Keratinocyte (primary cell): ENCODE results near the gene MAGOHB.

Experiments
- CTCF ChIP-seq, 3 experiments: IDR thresholded peaks in 1 of 3; conservative IDR thresholded peaks in 1 of 3; optimal IDR thresholded peaks in 1 of 3; 2 replicates in 2 of 3; 3 replicates in 1 of 3; pipeline versions ENCODE3 to v1.5.1; 2011; ENCODE audit warnings: low read length in 3 of 3, mild to moderate bottlenecking in 3 of 3, moderate library complexity in 2 of 3, control low read depth in 1 of 3, inconsistent platforms in 1 of 3; ENCODE audit not compliant: insufficient read depth in 2 of 3; ENCODE audit errors: extremely low read depth in 1 of 3
- EZH2 ChIP-seq: IDR thresholded peaks from one replicate; pipeline ENCODE4 v1.6.1; 2012; ENCODE audit warnings: inconsistent platforms, mild to moderate bottlenecking, low read length, moderate library complexity

GRCh38 chr12:10595881-10596280 is 17.5 kb downstream of the MAGOHB start:
- TF ChIP-seq CTCF (optimal IDR thresholded peaks at IDR 0.05 in 1 of 3, IDR thresholded peaks at IDR 0.05 in 1 of 3, conservative IDR thresholded peaks at IDR 0.05 in 1 of 3; ENCODE audit: extremely low read depth in 1 of 3, insufficient read depth in 2 of 3, low read length in 3 of 3) (no peak), EZH2 (no peak)
